ENCODE data around the gene CBY2. TPM values are rescaled to one million over a fixed set of nuclear protein-coding genes. Genes with fewer than 3 reads are reported as not detected.

CBY2 gene
- total and polyA plus RNA-seq, 2 of the 4 experiments (the other 2 are of a cell fraction): not detected

- ATAC-seq (ENCODE audit: low read depth) (no peak), DNase-seq (no peak)
- TF ChIP-seq RFX5 (IDR thresholded peaks at IDR 0.05; ENCODE audit: low read depth, low read length) (no peak), RAD21 (IDR thresholded peaks at IDR 0.05; ENCODE audit: low read length) (no peak), MXI1 (IDR thresholded peaks at IDR 0.05; ENCODE audit: borderline replicate concordance, low read depth, low read length) (no peak), BHLHE40 (IDR thresholded peaks at IDR 0.05; ENCODE audit: low read depth, low read length) (no peak), CEBPB (IDR thresholded peaks at IDR 0.05; ENCODE audit: low read depth, low read length) (no peak), POLR2A (IDR thresholded peaks at IDR 0.05; ENCODE audit: low read depth, low read length) (no peak), CHD1 (IDR thresholded peaks at IDR 0.05; ENCODE audit: low read depth, low read length) (no peak)
- H3K4me2 ChIP-seq (ENCODE audit: low read depth, low read length): no peak overlapping the region
- H2BK15ac ChIP-seq (ENCODE audit: low read depth, low read length): no peak overlapping the region
- H3K9me1 ChIP-seq (ENCODE audit: insufficient read depth, low read length): no peaks in the 10 kb centered on the region
- no peaks in the 10 kb centered on the region for H3K4me1 ChIP-seq (ENCODE audit: control insufficient read depth, insufficient read depth, low read length)
- dilution Hi-C loops (cut with HindIII; ENCODE audit: low sequenced_read_pairs, unreplicated experiment) (no loop called here), in situ Hi-C loops (cut with MboI; ENCODE audit: low sequenced_read_pairs) (no loop called here), intact Hi-C loops (cut with micrococcal nuclease) (no loop called here)
- no peak overlapping the region for H4K91ac ChIP-seq (ENCODE audit: insufficient read depth, low read depth, low read length)
- H3K9me3 ChIP-seq (ENCODE audit: control insufficient read depth, insufficient read depth, low read length): no peaks in the 10 kb centered on the region
- H2AK9ac ChIP-seq (replicated peaks; ENCODE audit: low read depth, low read length, poor library complexity): no peak overlapping the region
- H2BK5ac ChIP-seq (ENCODE audit: low read depth, low read length, poor library complexity, severe bottlenecking): no peak overlapping the region
- no TSS peak for BruUV-seq (replicated peaks)
- no peak overlapping the region for H2AFZ ChIP-seq (replicated peaks; ENCODE audit: low read length, poor library complexity)
- no peak overlapping the region for H2AK5ac ChIP-seq (ENCODE audit: low read depth, low read length)
- H3K23ac ChIP-seq (ENCODE audit: low read depth, low read length): no peak overlapping the region
- no peaks in the 10 kb centered on the region for H4K20me1 ChIP-seq (ENCODE audit: insufficient read depth, low read length)
- no peak overlapping the region for H3K18ac ChIP-seq (ENCODE audit: low read depth, low read length)
- no peaks in the 10 kb centered on the region for H3K79me1 ChIP-seq (ENCODE audit: low read depth in 1 of 2, low read length in 2 of 2)
- H3K27ac ChIP-seq (ENCODE audit: insufficient read depth, low read length): no peak overlapping the region
- H4K8ac ChIP-seq (ENCODE audit: low read depth in 2 of 2, low read length in 2 of 2): no peak overlapping the region
- H3K27me3 ChIP-seq (ENCODE audit: control insufficient read depth, insufficient read depth, low read length): peaks cover 3% of the 10 kb centered on the region
- no peak overlapping the region for H2BK20ac ChIP-seq (ENCODE audit: low read depth, low read length)
- ChIA-PET POLR2A (ENCODE audit: unreplicated experiment) (no interaction called here), CTCF (no interaction called here)
- H3K4me3 ChIP-seq (ENCODE audit: insufficient read depth, low read depth, low read length): no peak overlapping the region
- no peak overlapping the region for H2BK120ac ChIP-seq (ENCODE audit: low read depth, low read length)
- H4K5ac ChIP-seq (ENCODE audit: low read depth, low read length): no peak overlapping the region
- no peak overlapping the region for H3K9ac ChIP-seq (ENCODE audit: low read depth, low read length)
- no peak overlapping the region for H3K4ac ChIP-seq (ENCODE audit: low read depth, low read length)
- no peaks in the 10 kb centered on the region for H3K36me3 ChIP-seq (ENCODE audit: control insufficient read depth, insufficient read depth, low read length)
- H3K56ac ChIP-seq (ENCODE audit: extremely low read depth, insufficient read depth, low read length): no peak overlapping the region
- H3K14ac ChIP-seq (replicated peaks; ENCODE audit: low read depth, low read length): no peak overlapping the region
Observed at GRCh38 chr13:45678282-45678681, 23.8 kb upstream of the CBY2 start.

Measured in IMR-90 (cell line).